Pancreas (tissue), 10 donors: ENCODE measurements around the gene GIMD1. TPM values are rescaled to one million over a fixed set of nuclear protein-coding genes. Genes with fewer than 3 reads are reported as not detected.
A peak's percentile ranks its signal among the peaks of the same experiment; 100 is the strongest.

Source experiments
- ATAC-seq, 4 donors: fragments of 200-7000 bp; cut with Tn5 transposase; one replicate each; pipeline versions ENCODE4 v1.8.0 to v1.9.1; 2020; ENCODE audit warnings: mild to moderate bottlenecking in 4 of 4, moderate library complexity in 4 of 4
- DNase-seq, 6 donors: peaks; one replicate each; pipeline ENCODE4 v3.0.0-alpha.2; 2020
- FAIRE-seq: peaks from 2 replicates; lab custom pipeline; 2012; peaks lifted over from hg19 to GRCh38; lab: Jason Lieb, UNC
- H3K27ac ChIP-seq, 4 donors: fragments of 200-600 bp; sonication (generic); 1 replicate in 3 of 4; 2 replicates in 1 of 4; pipeline versions ENCODE4 v1.5.0 to v1.8.0; 2020
- H3K27me3 ChIP-seq, 4 donors: fragments of 200-600 bp; one replicate each; pipeline ENCODE4 v1.8.0; 2021
- H3K36me3 ChIP-seq, 3 donors: fragments of 200-600 bp; sonication (generic) in 1 of 3; one replicate each; pipeline versions ENCODE4 v1.5.0 to v1.8.0; 2020 to 2021
- H3K4me1 ChIP-seq, 3 donors: fragments of 200-600 bp; one replicate each; pipeline ENCODE4 v1.8.0; 2021
- H3K4me3 ChIP-seq, 4 donors: fragments of 200-600 bp; sonication (generic) in 2 of 4; one replicate each; pipeline versions ENCODE4 v1.5.0 to v1.8.0; 2020 to 2021
- H3K9me3 ChIP-seq, 4 donors: fragments of 200-600 bp; one replicate each; pipeline ENCODE4 v1.8.0; 2021
- CTCF ChIP-seq, 4 donors: fragments of 200-600 bp; sonication (generic) in 3 of 4; IDR thresholded peaks; one replicate each; pipeline versions ENCODE4 v1.5.0 to v1.8.0; 2021; ENCODE audit warnings: antibody characterized with exemption in 4 of 4
- WGBS, 2 donors: extraction: QIAGEN DNeasy Blood & Tissue Kit; methylation state at CpG; one replicate each; pipeline ENCODE4 v1.1.7; 2013; 5-methylcytosine and 5-hydroxymethylcytosine counted together
- intact Hi-C, 3 donors: fragments of 100-400 bp; cut with DNase I; formaldehyde crosslinking; loops; one replicate each; pipeline versions ENCODE4 v1.11.1 to v1.14.2; 2022
- polyA plus RNA-seq, 2 donors: library from polyadenylated mRNA; stranded (reverse); fragments of 200-250 nt; gene quantifications; one replicate each; pipeline ENCODE4 v1.2.3, GENCODE V29; 2013
- total RNA-seq, 6 donors: library from RNA; stranded (reverse); fragmentation: NEBNext Ultra II Directional in 4 of 6; extraction: Animal tissue kit (Norgen Biotek cat#: 25700) in 4 of 6; gene quantifications; one replicate each; pipeline versions ENCODE4 v1.2.1 to v1.2.4, GENCODE V29; 2021 to 2023
- donor health status: healthy with polysubstance abuse.
- donor health status: DM: no; HTN: no; CAD: no; lungs with moderate emphysema.
- donor health status: DM: no; HTN: no; CAD: no.
- donor health status: control.
- donor health status: control.
- donor health status: Bipolar disorder and iron deficiency.
- donor health status: DM: yes; HTN: yes; CAD: no.
- donor health status: DM: no; HTN: no; CAD: no.
- donor health status: DM: no; HTN: no; CAD: no.
- donor health status: DM: yes; HTN: yes; CAD: no.

Gene GIMD1
- total and polyA plus RNA-seq, 8 donors: not detected

GRCh38 chr4:106395582-106395981 is 27.0 kb upstream of the GIMD1 start:
- no peaks in the 10 kb centered on the region for H3K27me3 ChIP-seq
- H3K4me3 ChIP-seq: no peak overlapping the region
- H3K4me1 ChIP-seq: no peaks in the 10 kb centered on the region
- no peak overlapping the region for H3K27ac ChIP-seq
- intact Hi-C loops: no loop called here
- DNase-seq (no peak), ATAC-seq (no peak), FAIRE-seq (no peak)
- H3K36me3 ChIP-seq: no peaks in the 10 kb centered on the region
- no peaks in the 10 kb centered on the region for H3K9me3 ChIP-seq
- 59 to 85% methylated on average over 2 of the region's 2 CpGs for WGBS, 2 donors
- no peak for TF ChIP-seq CTCF (IDR thresholded peaks at IDR 0.05)

- ATAC-seq: no peak
- intact Hi-C loops: no loop called here
- no peak overlapping the region for H3K4me3 ChIP-seq
Observed at GRCh38 chr4:106385853-106386393, 17.3 kb upstream of the GIMD1 start.

GRCh38 chr4:106384878-106385277 is 16.3 kb upstream of the GIMD1 start:
- peak in 1 of 6 donors; percentile 32 for DNase-seq
- 93 to 95% methylated on average over 3 of the region's 3 CpGs for WGBS, 2 donors
- intact Hi-C loops: no loop called here
- ATAC-seq: no peak
- H3K36me3 ChIP-seq: no peaks in the 10 kb centered on the region
- no peak overlapping the region for H3K4me3 ChIP-seq
- no peaks in the 10 kb centered on the region for H3K4me1 ChIP-seq
- no peaks in the 10 kb centered on the region for H3K27me3 ChIP-seq
- H3K9me3 ChIP-seq: no peaks in the 10 kb centered on the region
- no peak for FAIRE-seq
- H3K27ac ChIP-seq: no peak overlapping the region
- TF ChIP-seq CTCF (IDR thresholded peaks at IDR 0.05): no peak

More at GRCh38 chr4:106385853-106386393, 17.3 kb upstream of the GIMD1 start:
- TF ChIP-seq CTCF (IDR thresholded peaks at IDR 0.05): no peak
- Histone ChIP-seq H3K27me3 (no peaks in the 10 kb centered on the region), H3K4me1 (no peaks in the 10 kb centered on the region), H3K36me3 (no peaks in the 10 kb centered on the region), H3K9me3 (no peaks in the 10 kb centered on the region), H3K27ac (no peak overlapping the region)
- FAIRE-seq (no peak), DNase-seq (peak in 1 of 6 donors; percentile 41)
- WGBS, 2 donors: 63 to 72% methylated on average over 6 of the region's 6 CpGs

- no peaks in the 10 kb centered on the region for H3K4me1 ChIP-seq
- no peak for FAIRE-seq
- no peak for ATAC-seq
- no peak overlapping the region for H3K27ac ChIP-seq
- no peak for DNase-seq
- intact Hi-C loops: no loop called here
- no peaks in the 10 kb centered on the region for H3K9me3 ChIP-seq
- no peak overlapping the region for H3K4me3 ChIP-seq
- H3K27me3 ChIP-seq: no peaks in the 10 kb centered on the region
- no peak for TF ChIP-seq CTCF (IDR thresholded peaks at IDR 0.05)
- H3K36me3 ChIP-seq: no peaks in the 10 kb centered on the region
Observed at GRCh38 chr4:106380179-106380578, 11.6 kb upstream of the GIMD1 start.

- FAIRE-seq: no peak
- DNase-seq: no peak
- Histone ChIP-seq H3K9me3 (no peaks in the 10 kb centered on the region), H3K36me3 (no peaks in the 10 kb centered on the region), H3K27ac (no peak overlapping the region), H3K4me1 (no peaks in the 10 kb centered on the region), H3K27me3 (no peaks in the 10 kb centered on the region), H3K4me3 (no peak overlapping the region)
- no peak for TF ChIP-seq CTCF (IDR thresholded peaks at IDR 0.05)
- 59 to 67% methylated on average over 3 of the region's 3 CpGs for WGBS, 2 donors
- ATAC-seq: no peak
- intact Hi-C loops: loop anchor here in 1 of 3 donors (10.0 kb wide), 1 partner anchor 122 kb away; no protein-coding TSS in a partner anchor
Observed at GRCh38 chr4:106373026-106373425, 4.4 kb upstream of the GIMD1 start.
